GM12878 (cell line): ENCODE measurements around the gene STT3B. TPM values are rescaled to one million over a fixed set of nuclear protein-coding genes. Genes with fewer than 3 reads are reported as not detected.

Experiments
- ATAC-seq: fragments of 200-7000 bp; cut with Tn5 transposase; 3 replicates; pipeline ENCODE4 v1.9.1; 2020; ENCODE audit warnings: mild to moderate bottlenecking, moderate library complexity
- BruUV-seq: library from RNA; stranded (reverse); fragments of 400-500 nt; replicated peaks from 2 replicates; lab custom pipeline; 2021; lab: Mats Ljungman, UMichigan
- CTCF ChIA-PET: fragments of 300-600 bp; sonication (Branson Sonifier 250); formaldehyde crosslinking; extraction: SDS; loops from one replicate; lab custom pipeline; 2021; ENCODE audit warnings: inconsistent platforms; lab: Yijun Ruan, JAX
- POLR2A ChIA-PET: fragments of 350-600 bp; formaldehyde crosslinking; extraction: SDS; loops from one replicate; lab custom pipeline; 2021; ENCODE audit warnings: inconsistent platforms; lab: Charles Lee
- RAD21 ChIA-PET: fragments of 300-600 bp; sonication (Branson Sonifier 250); formaldehyde crosslinking; loops from one replicate; lab custom pipeline; 2023; ENCODE audit warnings: antibody characterized with exemption; ENCODE audit not compliant: unreplicated experiment; lab: Charles Lee
- SMC1A ChIA-PET: fragments of 300-600 bp; sonication (Branson Sonifier 250); formaldehyde crosslinking; loops from one replicate; lab custom pipeline; 2023; ENCODE audit not compliant: unreplicated experiment, uncharacterized antibody; lab: Charles Lee
- DNase-seq: peaks from one replicate; pipeline ENCODE4 v3.0.0-alpha.2; 2011; ENCODE audit warnings: low read depth, low spot score
- FAIRE-seq: peaks from 3 replicates; lab custom pipeline; 2011; peaks lifted over from hg19 to GRCh38; lab: Jason Lieb, UNC
- H2AFZ ChIP-seq: 2 replicates; pipeline ENCODE4 v1.6.0; 2011; ENCODE audit warnings: low read depth, low read length, control low read depth; ENCODE audit not compliant: control insufficient read depth
- H3K27ac ChIP-seq: 2 replicates; pipeline ENCODE4 v1.5.1; 2011; ENCODE audit warnings: control low read depth; ENCODE audit not compliant: control insufficient read depth, insufficient read depth
- H3K27me3 ChIP-seq, 2 experiments: replicated peaks in 1 of 2; 2 replicates each; pipeline versions ENCODE4 v1.6.0 to v1.6.1; 2011; ENCODE audit warnings: low read length in 1 of 2; ENCODE audit not compliant: control insufficient read depth in 2 of 2, insufficient read depth in 2 of 2
- H3K36me3 ChIP-seq, 2 experiments: 2 replicates each; pipeline ENCODE4 v1.5.1; 2011; ENCODE audit warnings: low read length in 1 of 2; ENCODE audit not compliant: control insufficient read depth in 2 of 2, insufficient read depth in 2 of 2
- H3K4me1 ChIP-seq: 2 replicates; pipeline ENCODE4 v1.6.1; 2011; ENCODE audit warnings: mild to moderate bottlenecking, low read length, moderate library complexity, mixed read lengths; ENCODE audit not compliant: control insufficient read depth, insufficient read depth
- H3K4me2 ChIP-seq: 2 replicates; pipeline ENCODE4 v1.6.0; 2011; ENCODE audit warnings: control low read depth; ENCODE audit not compliant: control insufficient read depth, insufficient read depth
- H3K4me3 ChIP-seq: fragments of 200-600 bp; sonication (generic); 2 replicates; pipeline ENCODE4 v1.5.1; 2016
- H3K79me2 ChIP-seq: 2 replicates; pipeline ENCODE4 v1.6.0; 2011; ENCODE audit warnings: low read length; ENCODE audit not compliant: control insufficient read depth, insufficient read depth
- H3K9ac ChIP-seq: 2 replicates; pipeline ENCODE4 v1.8.0; 2011; ENCODE audit warnings: low read length, control low read depth, mixed read lengths; ENCODE audit not compliant: control insufficient read depth, insufficient read depth
- H3K9me3 ChIP-seq: replicated peaks from 3 replicates; pipeline ENCODE4 v1.5.1; 2011; ENCODE audit warnings: mild to moderate bottlenecking, low read length; ENCODE audit not compliant: control insufficient read depth, insufficient read depth
- H4K20me1 ChIP-seq: 2 replicates; pipeline ENCODE4 v1.6.0; 2011; ENCODE audit not compliant: control insufficient read depth, insufficient read depth
- BACH1 ChIP-seq: fragments of 450-650 bp; IDR thresholded peaks from 2 replicates; pipeline ENCODE4 v1.6.1; 2017; ENCODE audit warnings: mild to moderate bottlenecking, borderline replicate concordance
- CREM ChIP-seq: IDR thresholded peaks from 2 replicates; pipeline ENCODE4 v1.6.1; 2014; ENCODE audit warnings: antibody characterized with exemption, low read depth
- ETV6 ChIP-seq, 2 experiments: fragments of 450-650 bp in 1 of 2; IDR thresholded peaks in 1 of 2; conservative IDR thresholded peaks in 1 of 2; 2 replicates each; pipeline ENCODE4 v1.6.1; 2014; ENCODE audit warnings: antibody characterized with exemption in 1 of 2, borderline replicate concordance in 1 of 2, low read depth in 1 of 2, mild to moderate bottlenecking in 1 of 2, moderate library complexity in 1 of 2
- FOXK2 ChIP-seq: fragments of 450-650 bp; IDR thresholded peaks from 2 replicates; pipeline ENCODE4 v1.6.1; 2017; ENCODE audit warnings: mild to moderate bottlenecking, moderate library complexity
- MEF2B ChIP-seq: fragments of 450-650 bp; IDR thresholded peaks from 2 replicates; pipeline ENCODE4 v1.6.1; 2018; ENCODE audit warnings: mild to moderate bottlenecking, moderate library complexity; ENCODE audit not compliant: partially characterized antibody, poor library complexity, severe bottlenecking
- POLR2AphosphoS5 ChIP-seq: IDR thresholded peaks from 2 replicates; pipeline ENCODE4 v1.6.1; 2011; ENCODE audit warnings: mild to moderate bottlenecking, low read length, inconsistent platforms
- SMARCA5 ChIP-seq: fragments of 450-650 bp; IDR thresholded peaks from 2 replicates; pipeline ENCODE4 v1.6.1; 2017; ENCODE audit warnings: mild to moderate bottlenecking
- STAT3 ChIP-seq: IDR thresholded peaks from 2 replicates; pipeline ENCODE4 v1.6.1; 2011; ENCODE audit warnings: low read depth, low read length, improper control_type of control experiment
- TCF7 ChIP-seq: IDR thresholded peaks from 2 replicates; pipeline ENCODE4 v1.6.1; 2014; ENCODE audit warnings: antibody characterized with exemption, borderline replicate concordance
- ZBTB40 ChIP-seq: fragments of 450-650 bp; IDR thresholded peaks from 2 replicates; pipeline ENCODE4 v1.6.1; 2016; ENCODE audit warnings: mild to moderate bottlenecking, moderate library complexity, borderline replicate concordance
- ZNF622 ChIP-seq: fragments of 450-650 bp; IDR thresholded peaks from 2 replicates; pipeline ENCODE4 v1.6.1; 2017; ENCODE audit warnings: mild to moderate bottlenecking, inconsistent platforms
- in situ Hi-C: fragments of 300-500 bp; cut with MboI; formaldehyde crosslinking; loops from 9 replicates; pipeline ENCODE4 v1.14.3; 2018; ENCODE audit warnings: mixed read lengths
- intact Hi-C: fragments of 100-400 bp; cut with micrococcal nuclease; formaldehyde crosslinking; loops from one replicate; pipeline ENCODE4 v1.14.2; 2022; ENCODE audit not compliant: unreplicated experiment
- polyA plus RNA-seq, 11 experiments: library from polyadenylated mRNA; depleted of rRNA in 4 of 11; unstranded in 6 of 11; stranded (reverse) in 5 of 11; fragments of >200 nt; fragmentation: Nextera tagmentation in 4 of 11; fragmentation: Illumina TruSeq in 1 of 11; extraction: Ambion mirVana in 4 of 11; extraction: Trizol in 1 of 11; gene quantifications; 1 replicate in 1 of 11; 2 replicates in 10 of 11; pipeline versions ENCODE4 v1.2.1 to v1.2.3, GENCODE V29; 2011 to 2016; ENCODE audit warnings: inconsistent platforms in 2 of 11, missing spikeins in 2 of 11, low read depth in 1 of 11
- total RNA-seq, 4 experiments: library from RNA; depleted of rRNA in 3 of 4; stranded (reverse); fragments of >200 nt in 3 of 4; fragmentation: Illumina TruSeq in 1 of 4; extraction: Trizol in 1 of 4; gene quantifications; 2 replicates each; pipeline versions ENCODE4 v1.2.1 to v1.2.3, GENCODE V29; 2013 to 2021

Gene STT3B
- total and polyA plus RNA-seq, 10 of the 15 experiments (the other 5 are each of a cell fraction or from before 2014, with no cell fraction given): 19.9 to 208 (median 79.6) TPM

- POLR2A ChIA-PET: interaction anchor here (1.2 kb wide), 1 partner anchor 11 kb away, joined by 3 read pairs; no protein-coding TSS in a partner anchor
- no peak for DNase-seq
- RAD21 ChIA-PET: no interaction called here
- peaks cover 0 to 7% of the 10 kb centered on the region in 2 experiments; a peak in 1 of 4 replicates for H3K36me3 ChIP-seq
- no peaks in the 10 kb centered on the region for H4K20me1 ChIP-seq
- no peak overlapping the region for H3K4me2 ChIP-seq
- no TSS peak for BruUV-seq
- H3K4me1 ChIP-seq: no peaks in the 10 kb centered on the region
- in situ Hi-C loops: no loop called here
- no peak overlapping the region for H3K9ac ChIP-seq
- TF ChIP-seq FOXK2: no peak
- no peak for TF ChIP-seq STAT3
- no peak for TF ChIP-seq ETV6 (conservative IDR thresholded peaks at IDR 0.05 in 1 of 2, IDR thresholded peaks at IDR 0.05 in 1 of 2; ENCODE audit: borderline replicate concordance in 1 of 2, low read depth in 1 of 2)
- TF ChIP-seq ZBTB40: no peak
- TF ChIP-seq POLR2AphosphoS5: no peak
- no peak for TF ChIP-seq ZNF622
- TF ChIP-seq TCF7: no peak
- no peak for TF ChIP-seq CREM
- no peak for TF ChIP-seq MEF2B
- no peak for TF ChIP-seq SMARCA5
- TF ChIP-seq BACH1: no peak
- H3K9me3 ChIP-seq: peaks cover 7% of the 10 kb centered on the region; the same call in 2 of the 3 replicates
- H3K27ac ChIP-seq: no peak overlapping the region
- ATAC-seq: peak; percentile 8; the same call in 2 of the 3 replicates
- CTCF ChIA-PET: interaction anchor here (0.6 to 1.1 kb wide), 2 partner anchors 15 to 225 kb away, joined by 3 to 4 read pairs; no protein-coding TSS in a partner anchor
- peaks cover 97% of the 10 kb centered on the region for H3K79me2 ChIP-seq
- no peaks in the 10 kb centered on the region for H3K27me3 ChIP-seq
- FAIRE-seq: peak; percentile 78
- no peak overlapping the region for H3K4me3 ChIP-seq
- SMC1A ChIA-PET: no interaction called here
- intact Hi-C loops: no loop called here
- no peak overlapping the region for H2AFZ ChIP-seq
Observed at GRCh38 chr3:31543375-31543774, 10.7 kb downstream of the STT3B start.
